Fibroblast of lung (primary cell): ENCODE results near the gene PDE9A. TPM values are rescaled to one million over a fixed set of nuclear protein-coding genes. Genes with fewer than 3 reads are reported as not detected.
"Not testable (repeated sequence)": the region's sequence is repeated elsewhere in the genome, so short reads cannot be mapped to it uniquely, and the experiment has no call there.

Experiments
- DNase-seq, 2 donors: peaks; one replicate each; pipeline versions ENCODE4 v3.0.0 to v3.0.0-alpha.2; 2010; ENCODE audit warnings: low read depth in 2 of 2
- H2AFZ ChIP-seq: 2 replicates; pipeline ENCODE4 v1.5.1; 2012; ENCODE audit warnings: low read length, control low read depth, inconsistent platforms
- H3K27ac ChIP-seq: 2 replicates; pipeline ENCODE4 v1.5.1; 2011; ENCODE audit warnings: low read length, control low read depth; ENCODE audit not compliant: insufficient read depth
- H3K27me3 ChIP-seq: 2 replicates; pipeline ENCODE4 v1.5.1; 2011; ENCODE audit warnings: mild to moderate bottlenecking, low read length; ENCODE audit not compliant: control insufficient read depth, insufficient read depth
- H3K36me3 ChIP-seq: 2 replicates; pipeline ENCODE4 v1.5.1; 2011; ENCODE audit warnings: low read length; ENCODE audit not compliant: control insufficient read depth, insufficient read depth
- H3K4me1 ChIP-seq: 2 replicates; pipeline ENCODE4 v1.5.1; 2011; ENCODE audit warnings: low read length; ENCODE audit not compliant: control insufficient read depth, insufficient read depth; ENCODE audit errors: extremely low read depth
- H3K4me2 ChIP-seq: 2 replicates; pipeline ENCODE4 v1.5.1; 2011; ENCODE audit warnings: low read length, control low read depth; ENCODE audit not compliant: insufficient read depth; ENCODE audit errors: extremely low read depth
- H3K4me3 ChIP-seq, 4 experiments: fragments of 200-600 bp in 1 of 4; sonication (generic) in 1 of 4; replicated peaks in 1 of 4; 2 replicates each; pipeline ENCODE4 v1.5.1; 2011 to 2016; ENCODE audit warnings: low read length in 4 of 4, low read depth in 3 of 4, mild to moderate bottlenecking in 3 of 4, control low read depth in 2 of 4, inconsistent platforms in 1 of 4, mixed read lengths in 1 of 4; ENCODE audit not compliant: insufficient read depth in 1 of 4; ENCODE audit errors: control extremely low read depth in 1 of 4
- H3K79me2 ChIP-seq: 2 replicates; pipeline ENCODE4 v1.5.1; 2012; ENCODE audit warnings: mild to moderate bottlenecking, low read length, inconsistent platforms; ENCODE audit not compliant: control insufficient read depth, insufficient read depth
- H3K9ac ChIP-seq: 2 replicates; pipeline ENCODE4 v1.5.1; 2011; ENCODE audit warnings: mild to moderate bottlenecking, low read length, control low read depth; ENCODE audit not compliant: insufficient read depth
- H3K9me3 ChIP-seq: 2 replicates; pipeline ENCODE4 v1.5.1; 2012; ENCODE audit warnings: low read depth, low read length; ENCODE audit not compliant: control insufficient read depth, insufficient read depth
- H4K20me1 ChIP-seq: 2 replicates; pipeline ENCODE4 v1.5.1; 2011; ENCODE audit warnings: low read length; ENCODE audit not compliant: control insufficient read depth, insufficient read depth; ENCODE audit errors: extremely low read depth
- EZH2 ChIP-seq: IDR thresholded peaks from 2 replicates; pipeline ENCODE4 v1.5.1; 2012; ENCODE audit warnings: low read length, control low read depth, mild to moderate bottlenecking; ENCODE audit errors: missing control alignments
- polyA plus RNA-seq, 2 donors: library from polyadenylated mRNA; depleted of rRNA in 1 of 2; stranded (reverse) in 1 of 2; unstranded in 1 of 2; fragments of >200 nt; gene quantifications; 2 replicates each; pipeline ENCODE4 v1.2.1, GENCODE V29; 2011 to 2012; ENCODE audit warnings: missing spikeins in 1 of 2
- total RNA-seq: library from RNA; depleted of rRNA; stranded (reverse); fragments of >200 nt; gene quantifications from 2 replicates; pipeline ENCODE4 v1.2.1, GENCODE V29; 2014
- TF ChIP-seq, protein P1 (sequence below), 2 donors: IDR thresholded peaks in 1 of 2; conservative IDR thresholded peaks in 1 of 2; 1 replicate in 1 of 2; 2 replicates in 1 of 2; pipeline ENCODE4 v1.5.1; 2011 to 2012; ENCODE audit warnings: low read length in 2 of 2, control low read depth in 1 of 2, inconsistent platforms in 1 of 2, low read depth in 1 of 2, mild to moderate bottlenecking in 1 of 2

PDE9A gene
- total and polyA plus RNA-seq, 2 donors (not counting 1 experiment from before 2014, with no cell fraction given): 1.8 to 4.4 TPM

DNA sequence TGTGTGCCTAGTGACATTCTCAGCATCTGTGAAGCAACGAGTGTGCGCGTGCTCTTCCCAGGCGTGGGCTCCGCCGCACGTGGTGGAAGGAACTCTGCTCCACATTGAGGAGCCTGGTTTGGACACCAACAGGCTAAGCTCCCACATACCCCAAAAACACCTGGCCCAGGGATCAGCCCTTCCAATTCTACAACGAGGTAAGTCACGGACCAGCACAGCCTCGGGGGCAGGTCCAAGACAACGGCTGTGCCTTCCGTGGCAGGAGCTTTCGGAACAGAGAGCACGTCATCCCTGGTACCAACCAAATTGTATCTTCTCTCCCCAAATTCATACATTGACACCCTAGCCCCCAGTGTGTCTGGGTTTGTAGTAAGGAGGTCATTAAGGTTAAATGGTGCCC, 27.2 kb upstream of the PDE9A start:
- Histone ChIP-seq H3K4me3 (no peak overlapping the region), H4K20me1 (no peaks in the 10 kb centered on the region), H3K36me3 (no peaks in the 10 kb centered on the region), H3K79me2 (no peaks in the 10 kb centered on the region), H3K9me3 (no peaks in the 10 kb centered on the region), H3K27me3 (peaks cover 3% of the 10 kb centered on the region), H3K4me2 (no peak overlapping the region), H3K27ac (no peak overlapping the region), H3K9ac (no peak overlapping the region), H2AFZ (no peak overlapping the region), H3K4me1 (no peaks in the 10 kb centered on the region)
- no peak for DNase-seq
- TF ChIP-seq EZH2: no peak
- TF ChIP-seq, protein P1, sequence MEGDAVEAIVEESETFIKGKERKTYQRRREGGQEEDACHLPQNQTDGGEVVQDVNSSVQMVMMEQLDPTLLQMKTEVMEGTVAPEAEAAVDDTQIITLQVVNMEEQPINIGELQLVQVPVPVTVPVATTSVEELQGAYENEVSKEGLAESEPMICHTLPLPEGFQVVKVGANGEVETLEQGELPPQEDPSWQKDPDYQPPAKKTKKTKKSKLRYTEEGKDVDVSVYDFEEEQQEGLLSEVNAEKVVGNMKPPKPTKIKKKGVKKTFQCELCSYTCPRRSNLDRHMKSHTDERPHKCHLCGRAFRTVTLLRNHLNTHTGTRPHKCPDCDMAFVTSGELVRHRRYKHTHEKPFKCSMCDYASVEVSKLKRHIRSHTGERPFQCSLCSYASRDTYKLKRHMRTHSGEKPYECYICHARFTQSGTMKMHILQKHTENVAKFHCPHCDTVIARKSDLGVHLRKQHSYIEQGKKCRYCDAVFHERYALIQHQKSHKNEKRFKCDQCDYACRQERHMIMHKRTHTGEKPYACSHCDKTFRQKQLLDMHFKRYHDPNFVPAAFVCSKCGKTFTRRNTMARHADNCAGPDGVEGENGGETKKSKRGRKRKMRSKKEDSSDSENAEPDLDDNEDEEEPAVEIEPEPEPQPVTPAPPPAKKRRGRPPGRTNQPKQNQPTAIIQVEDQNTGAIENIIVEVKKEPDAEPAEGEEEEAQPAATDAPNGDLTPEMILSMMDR (conservative IDR thresholded peaks at IDR 0.05 in 1 of 2, IDR thresholded peaks at IDR 0.05 in 1 of 2; ENCODE audit: low read depth in 1 of 2, low read length in 2 of 2): no peak

DNA sequence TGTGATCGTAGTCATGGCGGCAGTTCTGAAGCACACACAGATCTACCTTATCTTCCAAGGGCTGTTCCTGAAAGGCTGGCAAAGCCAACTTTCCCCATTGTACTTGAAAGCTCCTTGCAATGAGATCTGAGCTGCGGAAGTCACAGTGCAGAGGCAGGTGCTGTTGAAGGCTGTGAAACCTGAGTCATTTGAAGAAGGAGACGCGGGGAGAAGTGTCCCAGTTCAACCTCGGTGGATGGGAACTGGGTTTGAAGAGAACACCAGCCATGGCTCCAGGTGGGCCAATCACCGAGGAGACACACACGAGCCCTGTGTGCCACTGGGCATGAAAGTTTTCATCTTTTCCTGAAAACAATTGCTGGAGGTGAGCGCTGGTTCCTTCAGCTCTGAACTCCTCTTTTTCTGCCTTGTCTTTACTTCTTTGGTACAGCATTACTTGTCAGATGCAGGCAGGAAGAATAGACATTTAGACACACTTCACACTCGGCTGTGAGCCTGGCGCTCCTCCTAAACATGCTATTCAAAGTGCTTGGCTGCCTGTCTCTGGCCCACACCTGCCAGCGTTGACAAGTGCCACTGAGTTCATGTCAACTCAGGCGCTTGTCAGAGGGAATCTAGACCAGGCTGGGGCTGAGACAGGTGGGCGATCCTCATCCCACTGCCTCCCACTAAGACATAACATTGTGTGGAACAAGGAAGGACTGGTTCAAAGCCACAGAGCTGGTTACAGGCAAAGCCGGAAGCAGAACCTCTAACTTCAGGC, 25.7 kb upstream of the PDE9A start:
- H4K20me1 ChIP-seq: no peaks in the 10 kb centered on the region
- H3K27ac ChIP-seq: no peak overlapping the region
- H3K9me3 ChIP-seq: no peaks in the 10 kb centered on the region
- H2AFZ ChIP-seq: no peak overlapping the region
- H3K4me2 ChIP-seq: no peak overlapping the region
- H3K36me3 ChIP-seq: no peaks in the 10 kb centered on the region
- H3K4me3 ChIP-seq: no peak overlapping the region
- H3K79me2 ChIP-seq: no peaks in the 10 kb centered on the region
- DNase-seq: no peak
- peaks cover 3% of the 10 kb centered on the region for H3K27me3 ChIP-seq
- no peak overlapping the region for H3K9ac ChIP-seq
- TF ChIP-seq, protein P1 (conservative IDR thresholded peaks at IDR 0.05 in 1 of 2, IDR thresholded peaks at IDR 0.05 in 1 of 2; ENCODE audit: low read depth in 1 of 2, low read length in 2 of 2): no peak
- no peak for TF ChIP-seq EZH2
- no peaks in the 10 kb centered on the region for H3K4me1 ChIP-seq

DNA sequence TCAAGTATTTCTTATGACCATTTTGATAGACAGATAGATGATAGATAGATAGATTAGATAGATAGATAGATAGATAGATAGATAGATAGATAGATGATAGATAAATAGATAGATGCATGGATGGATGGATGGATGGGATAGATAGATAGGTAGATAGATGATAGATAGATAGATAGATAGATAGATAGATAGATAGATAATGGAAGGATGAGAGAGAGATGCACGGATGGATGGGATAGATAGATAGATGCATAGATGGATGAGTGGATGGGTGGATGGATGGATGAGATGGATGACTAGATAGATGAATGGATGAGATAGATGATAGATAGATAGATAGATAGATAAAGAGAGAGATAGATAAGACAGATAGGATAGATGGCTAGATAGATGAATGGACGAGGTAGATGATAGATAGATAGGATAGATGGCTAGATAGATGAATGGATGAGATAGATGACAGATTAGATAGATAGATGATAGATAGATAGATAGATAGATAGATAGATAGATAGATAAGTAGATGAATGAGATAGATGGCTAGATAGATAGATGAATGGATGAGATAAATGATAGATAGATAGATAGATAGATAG, 24.9 kb upstream of the PDE9A start:
- H3K27ac ChIP-seq, H3K36me3 ChIP-seq, H2AFZ ChIP-seq, H3K4me1 ChIP-seq, H3K9ac ChIP-seq, H4K20me1 ChIP-seq, DNase-seq, H3K79me2 ChIP-seq, H3K9me3 ChIP-seq, H3K4me3 ChIP-seq, H3K4me2 ChIP-seq, H3K27me3 ChIP-seq: not testable (repeated sequence)
